GM23248 (cell line): ENCODE results near the gene IFFO2.

Source experiments
- EZH2 ChIP-seq: fragments of 200-600 bp; sonication (generic); IDR thresholded peaks from 2 replicates; pipeline ENCODE4 v1.6.1; 2018; ENCODE audit warnings: antibody characterized with exemption, mild to moderate bottlenecking; ENCODE audit not compliant: insufficient read depth, poor library complexity, severe bottlenecking
- EZH2phosphoT487 ChIP-seq: fragments of 200-600 bp; sonication (generic); IDR thresholded peaks from 2 replicates; pipeline ENCODE4 v1.6.1; 2018; ENCODE audit warnings: antibody characterized with exemption, moderate library complexity, mild to moderate bottlenecking, low read depth; ENCODE audit not compliant: insufficient read depth

DNA sequence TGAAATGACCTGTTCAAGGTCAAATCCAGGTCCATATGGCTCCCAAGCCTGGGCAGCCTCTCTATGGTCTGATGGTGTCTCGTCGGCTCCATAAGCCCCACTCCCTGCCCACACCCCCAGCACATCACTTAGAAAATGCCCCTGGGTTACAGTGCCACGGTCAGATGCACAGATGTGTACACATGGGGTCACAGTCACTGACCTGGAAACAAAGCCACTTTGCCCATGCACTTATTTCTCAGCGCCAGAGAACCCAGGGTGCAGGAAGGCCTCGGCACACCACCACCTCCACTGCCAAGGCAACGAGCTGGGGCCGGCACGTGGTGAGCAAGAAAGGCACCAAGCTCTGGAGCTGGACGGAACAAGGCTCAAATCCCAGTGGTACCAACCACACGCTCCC, 24.7 kb downstream of the IFFO2 start:
- TF ChIP-seq EZH2 (no peak), EZH2phosphoT487 (no peak)
